Measurements from ENCODE around the gene TAF13. TPM values are rescaled to one million over a fixed set of nuclear protein-coding genes. Genes with fewer than 3 reads are reported as not detected.

Gene TAF13
- total and polyA plus RNA-seq, 9 of the 15 experiments (the other 6 are each of a cell fraction or from before 2014, with no cell fraction given) = 14.9 to 77.2 (median 38.7) TPM

DNA sequence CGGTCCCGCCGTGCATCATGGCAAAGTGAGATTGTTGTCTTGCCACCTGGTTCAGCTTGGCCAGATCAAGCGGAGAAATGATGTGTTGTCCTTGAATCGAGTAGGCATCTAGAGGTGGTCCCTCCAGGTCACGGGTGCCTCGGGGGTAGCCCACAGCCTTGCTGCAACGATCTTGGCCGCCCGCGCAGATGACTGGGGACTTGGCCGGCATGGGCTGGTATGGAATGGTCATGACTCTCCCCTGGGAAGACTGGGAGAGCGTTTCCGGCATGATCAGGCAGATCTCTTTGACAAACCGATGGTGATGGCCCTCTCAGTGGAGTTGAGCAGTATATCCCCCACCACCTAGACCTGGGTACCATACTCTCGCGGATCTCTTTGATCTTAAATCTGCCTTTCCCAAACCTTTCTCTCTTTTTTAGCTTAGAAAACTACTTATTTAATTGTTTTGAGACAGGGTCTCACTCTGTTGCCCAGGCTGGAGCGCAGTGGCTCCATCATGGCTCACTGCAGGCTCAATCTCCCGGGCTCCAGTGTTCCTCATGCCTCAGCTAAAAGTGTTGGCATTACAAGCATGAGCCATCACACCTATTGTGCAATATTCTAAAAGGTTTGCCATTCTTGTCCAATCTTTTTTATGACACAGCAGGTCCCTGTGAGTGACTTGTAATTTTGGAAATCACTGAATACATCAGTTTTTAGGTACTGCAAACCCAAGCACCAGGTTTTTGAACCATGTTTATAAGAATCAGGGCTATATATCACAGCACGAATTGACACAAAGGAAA lies 28.8 kb upstream of the TAF13 start (continued):
- TF ChIP-seq RBFOX2 (IDR thresholded peaks at IDR 0.05; ENCODE audit: low read depth, low read length) = peak; percentile 36; the same call in 1 of the 2 replicates

DNA sequence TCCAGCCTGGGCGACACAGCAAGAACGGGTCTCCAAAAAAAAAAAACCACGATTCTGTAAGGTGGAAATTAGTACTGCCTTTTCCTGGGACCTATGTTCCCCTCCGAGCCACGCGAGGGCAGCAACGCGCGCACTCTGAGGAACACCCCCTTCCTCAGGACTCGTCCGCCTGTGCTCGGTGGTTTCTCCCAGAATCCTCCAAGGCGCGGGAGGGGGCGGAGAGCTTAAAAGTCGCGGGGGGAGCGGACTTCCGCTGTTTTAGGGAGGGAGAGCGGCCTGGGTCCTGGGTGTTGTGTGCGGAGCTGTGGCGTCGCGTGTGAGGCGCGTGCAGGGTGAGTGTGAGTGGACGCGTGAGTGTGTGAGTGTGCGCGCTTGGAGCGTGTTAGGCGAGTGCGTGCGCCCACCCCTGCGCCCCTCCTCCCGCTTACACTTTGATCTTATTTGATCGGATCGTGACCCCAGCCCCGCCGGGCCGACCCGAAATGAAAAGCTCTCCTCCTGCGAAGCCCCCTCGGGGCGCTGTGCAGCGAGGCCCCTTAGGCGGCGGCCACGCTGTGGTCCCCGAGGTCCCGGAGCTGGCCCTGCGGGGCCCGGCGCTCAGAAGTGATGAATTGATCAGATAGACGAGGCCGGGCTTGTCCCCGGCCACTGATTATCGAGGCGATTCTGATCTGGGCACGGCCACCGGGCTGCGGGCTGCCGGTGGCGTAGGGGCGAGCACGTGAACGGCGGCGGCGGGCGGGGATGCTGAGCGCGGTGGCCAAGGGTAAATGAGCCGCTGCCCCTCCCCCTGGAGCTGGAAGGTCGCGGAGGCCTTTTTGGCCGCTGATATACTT lies 24.4 kb upstream of the TAF13 start:
- Histone ChIP-seq H3K27me3 (ENCODE audit: control insufficient read depth in 2 of 2, insufficient read depth in 2 of 2, low read length in 2 of 2) (no peaks in the 10 kb centered on the region), H3K9ac (ENCODE audit: insufficient read depth in 1 of 2, low read depth in 2 of 2, low read length in 2 of 2) (peak overlapping the region; percentile 95), H3K9me3 (replicated peaks; ENCODE audit: control insufficient read depth, insufficient read depth, low read depth, low read length) (no peaks in the 10 kb centered on the region), H3K36me3 (ENCODE audit: control insufficient read depth, insufficient read depth, low read length) (peaks cover 36% of the 10 kb centered on the region), H3K27ac (ENCODE audit: extremely low read depth, low read depth, low read length) (peak overlapping the region; percentile 95), H3K9me1 (ENCODE audit: control insufficient read depth, insufficient read depth, low read length) (no peaks in the 10 kb centered on the region), H3K4me2 (ENCODE audit: insufficient read depth, low read length) (peak overlapping the region; percentile 93), H2AFZ (ENCODE audit: low read depth, low read length) (peak overlapping the region; percentile 99), H3K4me1 (replicated peaks in 1 of 2; ENCODE audit: control insufficient read depth in 2 of 2, insufficient read depth in 2 of 2, low read length in 2 of 2) (peaks cover 19 to 21% of the 10 kb centered on the region in 2 experiments), H4K20me1 (replicated peaks; ENCODE audit: control insufficient read depth, insufficient read depth, low read length) (no peaks in the 10 kb centered on the region), H3K4me3 (peak overlapping the region; percentile 81), H3K79me2 (ENCODE audit: control insufficient read depth, insufficient read depth, low read length) (peaks cover 42% of the 10 kb centered on the region)
- CTCF ChIA-PET (ENCODE audit: low intra/inter-chr PET ratio) = interaction anchor here (0.6 to 1.3 kb wide), 5 partner anchors 10 to 163 kb away, joined by 3 to 10 read pairs (median 3); partner anchors contain the start of genes CLCC1 and TMEM167B
- intact Hi-C loops (cut with micrococcal nuclease) (loop anchor here (1.0 to 10.0 kb wide), 4 partner anchors 9 to 355 kb away; partner anchors contain the start of genes STXBP3 and TAF13), in situ Hi-C loops (cut with MboI) (no loop called here)
- peak; percentile 95 for ATAC-seq
- peak; percentile 98 for FAIRE-seq
- DNase-seq (ENCODE audit: extremely low read depth in 1 of 4, low spot score in 3 of 4) = peak; percentile 97 to 100 (median 98)
- 1% methylated on average over 72 of the region's 77 CpGs for WGBS (ENCODE audit: insufficient coverage, low coverage, missing lambda C conversion rate)
- POLR2A ChIA-PET = interaction anchor here (0.5 to 4.3 kb wide), 44 partner anchors 10 to 512 kb away, joined by 3 to 90 read pairs (median 4); partner anchors contain the start of genes CLCC1, TMEM167B and WDR47
- BruUV-seq (replicated peaks) = TSS peak; percentile 80
- peak; percentile 83; the same call in 1 of the 2 replicates for TF ChIP-seq ZNF695 (CRISPR knock-in tag; IDR thresholded peaks at IDR 0.05)
- TF ChIP-seq BMI1 (IDR thresholded peaks at IDR 0.05; ENCODE audit: low read length) = no peak
- TF ChIP-seq, protein P1, sequence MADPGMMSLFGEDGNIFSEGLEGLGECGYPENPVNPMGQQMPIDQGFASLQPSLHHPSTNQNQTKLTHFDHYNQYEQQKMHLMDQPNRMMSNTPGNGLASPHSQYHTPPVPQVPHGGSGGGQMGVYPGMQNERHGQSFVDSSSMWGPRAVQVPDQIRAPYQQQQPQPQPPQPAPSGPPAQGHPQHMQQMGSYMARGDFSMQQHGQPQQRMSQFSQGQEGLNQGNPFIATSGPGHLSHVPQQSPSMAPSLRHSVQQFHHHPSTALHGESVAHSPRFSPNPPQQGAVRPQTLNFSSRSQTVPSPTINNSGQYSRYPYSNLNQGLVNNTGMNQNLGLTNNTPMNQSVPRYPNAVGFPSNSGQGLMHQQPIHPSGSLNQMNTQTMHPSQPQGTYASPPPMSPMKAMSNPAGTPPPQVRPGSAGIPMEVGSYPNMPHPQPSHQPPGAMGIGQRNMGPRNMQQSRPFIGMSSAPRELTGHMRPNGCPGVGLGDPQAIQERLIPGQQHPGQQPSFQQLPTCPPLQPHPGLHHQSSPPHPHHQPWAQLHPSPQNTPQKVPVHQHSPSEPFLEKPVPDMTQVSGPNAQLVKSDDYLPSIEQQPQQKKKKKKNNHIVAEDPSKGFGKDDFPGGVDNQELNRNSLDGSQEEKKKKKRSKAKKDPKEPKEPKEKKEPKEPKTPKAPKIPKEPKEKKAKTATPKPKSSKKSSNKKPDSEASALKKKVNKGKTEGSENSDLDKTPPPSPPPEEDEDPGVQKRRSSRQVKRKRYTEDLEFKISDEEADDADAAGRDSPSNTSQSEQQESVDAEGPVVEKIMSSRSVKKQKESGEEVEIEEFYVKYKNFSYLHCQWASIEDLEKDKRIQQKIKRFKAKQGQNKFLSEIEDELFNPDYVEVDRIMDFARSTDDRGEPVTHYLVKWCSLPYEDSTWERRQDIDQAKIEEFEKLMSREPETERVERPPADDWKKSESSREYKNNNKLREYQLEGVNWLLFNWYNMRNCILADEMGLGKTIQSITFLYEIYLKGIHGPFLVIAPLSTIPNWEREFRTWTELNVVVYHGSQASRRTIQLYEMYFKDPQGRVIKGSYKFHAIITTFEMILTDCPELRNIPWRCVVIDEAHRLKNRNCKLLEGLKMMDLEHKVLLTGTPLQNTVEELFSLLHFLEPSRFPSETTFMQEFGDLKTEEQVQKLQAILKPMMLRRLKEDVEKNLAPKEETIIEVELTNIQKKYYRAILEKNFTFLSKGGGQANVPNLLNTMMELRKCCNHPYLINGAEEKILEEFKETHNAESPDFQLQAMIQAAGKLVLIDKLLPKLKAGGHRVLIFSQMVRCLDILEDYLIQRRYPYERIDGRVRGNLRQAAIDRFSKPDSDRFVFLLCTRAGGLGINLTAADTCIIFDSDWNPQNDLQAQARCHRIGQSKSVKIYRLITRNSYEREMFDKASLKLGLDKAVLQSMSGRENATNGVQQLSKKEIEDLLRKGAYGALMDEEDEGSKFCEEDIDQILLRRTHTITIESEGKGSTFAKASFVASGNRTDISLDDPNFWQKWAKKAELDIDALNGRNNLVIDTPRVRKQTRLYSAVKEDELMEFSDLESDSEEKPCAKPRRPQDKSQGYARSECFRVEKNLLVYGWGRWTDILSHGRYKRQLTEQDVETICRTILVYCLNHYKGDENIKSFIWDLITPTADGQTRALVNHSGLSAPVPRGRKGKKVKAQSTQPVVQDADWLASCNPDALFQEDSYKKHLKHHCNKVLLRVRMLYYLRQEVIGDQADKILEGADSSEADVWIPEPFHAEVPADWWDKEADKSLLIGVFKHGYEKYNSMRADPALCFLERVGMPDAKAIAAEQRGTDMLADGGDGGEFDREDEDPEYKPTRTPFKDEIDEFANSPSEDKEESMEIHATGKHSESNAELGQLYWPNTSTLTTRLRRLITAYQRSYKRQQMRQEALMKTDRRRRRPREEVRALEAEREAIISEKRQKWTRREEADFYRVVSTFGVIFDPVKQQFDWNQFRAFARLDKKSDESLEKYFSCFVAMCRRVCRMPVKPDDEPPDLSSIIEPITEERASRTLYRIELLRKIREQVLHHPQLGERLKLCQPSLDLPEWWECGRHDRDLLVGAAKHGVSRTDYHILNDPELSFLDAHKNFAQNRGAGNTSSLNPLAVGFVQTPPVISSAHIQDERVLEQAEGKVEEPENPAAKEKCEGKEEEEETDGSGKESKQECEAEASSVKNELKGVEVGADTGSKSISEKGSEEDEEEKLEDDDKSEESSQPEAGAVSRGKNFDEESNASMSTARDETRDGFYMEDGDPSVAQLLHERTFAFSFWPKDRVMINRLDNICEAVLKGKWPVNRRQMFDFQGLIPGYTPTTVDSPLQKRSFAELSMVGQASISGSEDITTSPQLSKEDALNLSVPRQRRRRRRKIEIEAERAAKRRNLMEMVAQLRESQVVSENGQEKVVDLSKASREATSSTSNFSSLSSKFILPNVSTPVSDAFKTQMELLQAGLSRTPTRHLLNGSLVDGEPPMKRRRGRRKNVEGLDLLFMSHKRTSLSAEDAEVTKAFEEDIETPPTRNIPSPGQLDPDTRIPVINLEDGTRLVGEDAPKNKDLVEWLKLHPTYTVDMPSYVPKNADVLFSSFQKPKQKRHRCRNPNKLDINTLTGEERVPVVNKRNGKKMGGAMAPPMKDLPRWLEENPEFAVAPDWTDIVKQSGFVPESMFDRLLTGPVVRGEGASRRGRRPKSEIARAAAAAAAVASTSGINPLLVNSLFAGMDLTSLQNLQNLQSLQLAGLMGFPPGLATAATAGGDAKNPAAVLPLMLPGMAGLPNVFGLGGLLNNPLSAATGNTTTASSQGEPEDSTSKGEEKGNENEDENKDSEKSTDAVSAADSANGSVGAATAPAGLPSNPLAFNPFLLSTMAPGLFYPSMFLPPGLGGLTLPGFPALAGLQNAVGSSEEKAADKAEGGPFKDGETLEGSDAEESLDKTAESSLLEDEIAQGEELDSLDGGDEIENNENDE (IDR thresholded peaks at IDR 0.05; ENCODE audit: low read depth, low read length) = no peak
- TF ChIP-seq TAF15 (IDR thresholded peaks at IDR 0.05; ENCODE audit: low read depth, low read length) = peak; percentile 45; the same call in 1 of the 2 replicates
